Left ventricle myocardium inferior (tissue), 1 donor: ENCODE results near the gene COG8. TPM values are rescaled to one million over a fixed set of nuclear protein-coding genes. Genes with fewer than 3 reads are reported as not detected.

ENCODE experiments used
- DNase-seq: peaks from one replicate; pipeline ENCODE4 v3.0.0-alpha.2; 2020
- H3K27ac ChIP-seq: fragments of 200-600 bp; replicated peaks from 2 replicates; pipeline ENCODE4 v1.8.0; 2021
- H3K27me3 ChIP-seq: fragments of 200-600 bp; 2 replicates; pipeline ENCODE4 v1.8.0; 2021; ENCODE audit warnings: low read depth
- H3K36me3 ChIP-seq: fragments of 200-600 bp; 2 replicates; pipeline ENCODE4 v1.8.0; 2021
- H3K4me1 ChIP-seq: fragments of 200-600 bp; 2 replicates; pipeline ENCODE4 v1.8.0; 2021
- H3K4me3 ChIP-seq: fragments of 200-600 bp; 2 replicates; pipeline ENCODE4 v1.8.0; 2021; ENCODE audit warnings: mild to moderate bottlenecking, moderate library complexity
- H3K9me3 ChIP-seq: fragments of 200-600 bp; replicated peaks from 2 replicates; pipeline ENCODE4 v1.8.0; 2021
- intact Hi-C: fragments of 100-400 bp; cut with micrococcal nuclease; formaldehyde crosslinking; loops from one replicate; pipeline ENCODE4 v1.11.0; 2022
- total RNA-seq: library from RNA; stranded (reverse); fragmentation: NEBNext Ultra II Directional; extraction: Animal tissue kit (Norgen Biotek cat#: 25700); gene quantifications from one replicate; pipeline ENCODE4 v1.2.1, GENCODE V29; 2021
- TF ChIP-seq, protein P1 (sequence below): fragments of 200-600 bp; IDR thresholded peaks from 2 replicates; pipeline ENCODE4 v1.8.0; 2021; ENCODE audit warnings: antibody characterized with exemption, mild to moderate bottlenecking, borderline replicate concordance
- donor health status: DM: no; HTN: yes; CAD: no; lungs with severe emphysema.

The COG8 gene
- total RNA-seq, 1 donor from 2014 or later = 24.1 TPM

DNA sequence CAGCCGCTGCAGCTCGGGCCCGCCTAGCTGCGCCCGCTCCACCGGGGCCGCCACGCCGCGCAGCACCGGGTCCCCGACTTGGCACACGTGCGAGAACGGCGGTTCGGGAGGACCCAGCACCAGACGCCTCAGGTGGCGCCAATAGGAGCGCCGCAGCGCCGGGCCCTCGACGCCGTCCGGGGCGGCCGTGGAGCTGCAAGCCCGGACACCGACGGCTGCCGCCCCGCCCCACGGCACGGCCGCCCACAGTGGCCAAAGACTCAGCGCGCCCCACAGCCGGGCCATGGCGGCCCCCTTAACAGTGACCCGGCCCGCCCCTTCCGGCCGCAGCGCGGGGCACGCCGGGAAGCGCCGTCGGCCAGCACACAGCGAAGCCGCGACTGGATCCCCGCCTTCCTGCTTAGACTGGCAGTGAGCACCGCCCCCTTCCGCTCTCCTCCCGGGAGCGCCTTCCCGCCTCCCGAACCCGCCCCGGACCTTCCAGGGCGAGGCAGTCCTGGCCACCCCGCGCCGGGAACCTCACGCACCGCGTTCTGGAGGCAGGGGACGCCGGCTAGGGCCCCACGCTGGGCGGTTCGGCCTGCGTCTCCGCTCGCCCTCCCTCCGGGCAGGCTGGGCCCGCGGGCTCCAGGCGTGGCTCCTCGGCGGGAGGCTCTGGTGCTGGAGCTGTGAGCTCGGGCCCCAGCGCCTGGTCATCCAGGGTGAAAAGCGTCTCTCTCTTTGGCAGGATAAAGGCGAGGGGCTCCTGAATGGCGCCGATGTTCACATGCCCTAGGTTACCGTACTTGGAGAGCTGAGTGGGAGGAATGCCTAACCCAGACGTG is 8.9 kb downstream of the COG8 start, which contains the start of gene PDF:
TSS of gene PDF (minus strand) at position 303 of the 824 bp plus-strand sequence. CDS start at position 285, 18 bp downstream.
- Histone ChIP-seq H3K27me3 (no peaks in the 10 kb centered on the region), H3K4me3 (peak within 1 kb of the TSS; percentile 98), H3K36me3 (peaks cover 63% of the 10 kb centered on the region), H3K9me3 (no peaks in the 10 kb centered on the region), H3K4me1 (peaks cover 62% of the 10 kb centered on the region), H3K27ac (peak within 1 kb of the TSS; percentile 94)
- DNase-seq = peak; percentile 95
- intact Hi-C loops = no loop called here
- TF ChIP-seq, protein P1, sequence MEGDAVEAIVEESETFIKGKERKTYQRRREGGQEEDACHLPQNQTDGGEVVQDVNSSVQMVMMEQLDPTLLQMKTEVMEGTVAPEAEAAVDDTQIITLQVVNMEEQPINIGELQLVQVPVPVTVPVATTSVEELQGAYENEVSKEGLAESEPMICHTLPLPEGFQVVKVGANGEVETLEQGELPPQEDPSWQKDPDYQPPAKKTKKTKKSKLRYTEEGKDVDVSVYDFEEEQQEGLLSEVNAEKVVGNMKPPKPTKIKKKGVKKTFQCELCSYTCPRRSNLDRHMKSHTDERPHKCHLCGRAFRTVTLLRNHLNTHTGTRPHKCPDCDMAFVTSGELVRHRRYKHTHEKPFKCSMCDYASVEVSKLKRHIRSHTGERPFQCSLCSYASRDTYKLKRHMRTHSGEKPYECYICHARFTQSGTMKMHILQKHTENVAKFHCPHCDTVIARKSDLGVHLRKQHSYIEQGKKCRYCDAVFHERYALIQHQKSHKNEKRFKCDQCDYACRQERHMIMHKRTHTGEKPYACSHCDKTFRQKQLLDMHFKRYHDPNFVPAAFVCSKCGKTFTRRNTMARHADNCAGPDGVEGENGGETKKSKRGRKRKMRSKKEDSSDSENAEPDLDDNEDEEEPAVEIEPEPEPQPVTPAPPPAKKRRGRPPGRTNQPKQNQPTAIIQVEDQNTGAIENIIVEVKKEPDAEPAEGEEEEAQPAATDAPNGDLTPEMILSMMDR = no peak

DNA sequence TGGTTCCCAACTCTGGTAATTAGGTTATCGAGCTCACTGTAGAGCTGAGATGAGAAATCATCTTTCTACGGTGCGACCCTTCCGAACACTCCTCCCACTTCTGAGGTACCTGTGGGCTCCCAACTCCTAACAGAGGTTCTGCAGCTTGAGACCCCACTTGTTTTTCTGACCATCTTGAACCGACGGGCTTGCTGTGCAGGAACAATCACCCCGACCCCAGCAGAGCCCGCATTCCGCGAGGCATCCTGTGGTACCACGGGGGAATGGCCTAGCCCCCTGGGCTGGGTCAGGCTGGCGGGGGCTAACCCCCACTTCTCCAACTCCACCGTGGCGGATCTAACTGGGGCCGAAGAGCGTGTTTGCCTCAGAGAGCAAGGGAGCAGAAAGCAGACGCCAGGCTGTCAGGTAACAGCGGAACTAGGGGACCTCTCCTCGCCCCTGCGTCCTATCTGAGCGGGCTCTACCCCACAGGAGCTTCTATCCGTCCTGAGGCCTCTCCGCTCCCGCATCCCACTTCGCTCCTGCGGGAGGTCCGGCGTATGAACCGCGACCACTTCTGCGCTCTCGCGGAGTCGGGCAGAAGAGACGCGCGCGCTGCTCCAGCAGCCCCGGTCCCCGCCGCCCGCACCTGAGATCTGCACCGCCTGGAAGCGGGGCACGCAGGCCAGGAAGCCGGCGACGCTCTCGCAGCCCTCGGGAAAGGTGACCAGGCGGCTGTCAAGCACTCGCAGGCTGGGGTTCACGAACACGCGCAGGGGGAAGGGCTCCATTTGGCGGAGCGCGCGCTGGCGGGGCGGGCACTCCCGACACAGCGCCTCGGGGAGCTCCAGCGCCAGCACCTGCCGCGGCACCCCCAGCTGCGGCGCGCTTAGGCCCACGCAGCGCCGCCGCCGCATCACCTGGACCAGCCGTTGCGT is 9.7 kb downstream of the COG8 start:
- intact Hi-C loops = no loop called here
- Histone ChIP-seq H3K36me3 (peaks cover 63% of the 10 kb centered on the region), H3K4me3 (peak overlapping the region; percentile 98), H3K4me1 (peaks cover 65% of the 10 kb centered on the region), H3K27ac (peak overlapping the region; percentile 94), H3K9me3 (no peaks in the 10 kb centered on the region), H3K27me3 (no peaks in the 10 kb centered on the region)
- DNase-seq = no peak
- TF ChIP-seq, protein P1 = no peak

DNA sequence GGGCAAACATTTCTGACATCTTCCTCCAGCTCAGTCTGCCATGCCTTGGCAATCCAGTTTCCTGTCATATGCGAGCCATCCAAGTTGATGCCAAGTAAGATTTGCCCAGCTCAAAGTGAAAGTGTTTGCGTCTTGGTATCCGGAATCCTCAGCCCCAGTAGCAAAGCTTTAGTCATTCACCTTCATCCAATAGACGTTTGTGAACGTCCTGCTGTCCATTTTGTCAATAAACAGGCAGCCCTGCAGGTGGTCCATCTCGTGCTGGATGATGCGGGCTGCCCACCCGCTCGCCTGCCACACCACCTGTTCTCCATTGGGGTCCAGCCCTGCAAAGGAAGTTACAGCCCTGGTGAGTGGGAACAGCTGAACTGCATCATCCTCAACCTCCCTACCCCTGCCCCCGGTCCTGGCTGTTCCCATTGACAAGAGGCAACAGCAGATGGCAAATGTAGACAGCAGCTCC is 10.5 kb downstream of the COG8 start:
- no peaks in the 10 kb centered on the region for H3K27me3 ChIP-seq
- peak overlapping the region; percentile 98 for H3K4me3 ChIP-seq
- intact Hi-C loops = no loop called here
- no peaks in the 10 kb centered on the region for H3K9me3 ChIP-seq
- no peak for DNase-seq
- TF ChIP-seq, protein P1 = no peak
- H3K36me3 ChIP-seq = peaks cover 63% of the 10 kb centered on the region
- H3K4me1 ChIP-seq = peaks cover 72% of the 10 kb centered on the region
- H3K27ac ChIP-seq = no peak overlapping the region

DNA sequence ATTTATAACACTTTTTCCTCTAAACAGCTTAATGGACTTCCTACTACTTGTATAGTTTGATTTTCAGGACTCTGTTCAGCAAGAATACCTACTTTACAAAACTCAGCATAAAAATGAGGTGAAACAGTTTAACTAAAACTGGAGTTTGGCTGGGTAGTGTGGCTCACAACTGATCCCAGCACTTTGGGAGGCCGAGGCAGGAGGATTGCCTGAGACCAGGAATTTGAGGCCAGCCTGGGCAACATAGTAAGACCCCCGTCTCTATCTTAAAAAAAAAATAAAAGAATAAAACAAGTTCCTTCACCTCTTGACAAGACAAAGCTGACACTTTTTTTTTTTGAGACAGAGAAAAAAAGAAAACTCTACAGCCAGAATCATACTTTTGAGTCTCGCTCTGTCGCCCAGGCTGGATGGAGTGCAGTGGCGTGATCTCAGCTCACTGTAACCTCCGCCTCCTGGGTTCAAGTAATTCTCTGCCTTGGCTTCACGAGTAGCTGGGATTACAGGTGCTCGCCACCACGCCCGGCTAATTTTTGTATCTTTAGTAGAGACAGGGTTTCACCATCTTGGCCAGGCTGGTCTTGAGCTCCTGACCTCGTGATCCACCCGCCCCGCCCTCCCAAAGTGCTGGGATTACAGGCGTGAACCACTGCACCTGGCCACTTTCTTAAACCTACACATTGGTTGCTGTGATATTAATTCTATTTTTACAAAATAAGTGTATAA is 11.6 kb downstream of the COG8 start:
- Histone ChIP-seq H3K4me1 (peaks cover 76% of the 10 kb centered on the region), H3K27me3 (no peaks in the 10 kb centered on the region), H3K4me3 (no peak overlapping the region), H3K9me3 (no peaks in the 10 kb centered on the region), H3K36me3 (peaks cover 63% of the 10 kb centered on the region), H3K27ac (no peak overlapping the region)
- DNase-seq = no peak
- intact Hi-C loops = no loop called here
- TF ChIP-seq, protein P1 = no peak
